HCT116 (cell line): ENCODE measurements around the gene MN1.

Experiments used
- EZH2phosphoT487 ChIP-seq: fragments of 200-600 bp; IDR thresholded peaks from 2 replicates; pipeline ENCODE4 v1.6.1; 2018; ENCODE audit warnings: antibody characterized with exemption, borderline replicate concordance
- JUND ChIP-seq: IDR thresholded peaks from 2 replicates; pipeline ENCODE4 v1.6.1; 2012
- POLR2AphosphoS5 ChIP-seq: IDR thresholded peaks from 2 replicates; pipeline ENCODE4 v1.6.1; 2011; ENCODE audit warnings: mild to moderate bottlenecking, low read depth, low read length, moderate library complexity
- RAD21 ChIP-seq: IDR thresholded peaks from 2 replicates; pipeline ENCODE4 v1.6.1; 2012; ENCODE audit warnings: low read depth, mild to moderate bottlenecking
- TF ChIP-seq, protein P1 (sequence below), 3 experiments: fragments of 200-600 bp in 1 of 3; sonication (generic) in 1 of 3; IDR thresholded peaks in 2 of 3; conservative IDR thresholded peaks in 1 of 3; 2 replicates each; pipeline ENCODE4 v1.5.1; 2012 to 2017; ENCODE audit warnings: low read depth in 2 of 3, low read length in 2 of 3, antibody characterized with exemption in 1 of 3, borderline replicate concordance in 1 of 3, control low read depth in 1 of 3, mild to moderate bottlenecking in 1 of 3, mixed read lengths in 1 of 3, mixed run types in 1 of 3, moderate library complexity in 1 of 3; ENCODE audit not compliant: insufficient read depth in 1 of 3

DNA sequence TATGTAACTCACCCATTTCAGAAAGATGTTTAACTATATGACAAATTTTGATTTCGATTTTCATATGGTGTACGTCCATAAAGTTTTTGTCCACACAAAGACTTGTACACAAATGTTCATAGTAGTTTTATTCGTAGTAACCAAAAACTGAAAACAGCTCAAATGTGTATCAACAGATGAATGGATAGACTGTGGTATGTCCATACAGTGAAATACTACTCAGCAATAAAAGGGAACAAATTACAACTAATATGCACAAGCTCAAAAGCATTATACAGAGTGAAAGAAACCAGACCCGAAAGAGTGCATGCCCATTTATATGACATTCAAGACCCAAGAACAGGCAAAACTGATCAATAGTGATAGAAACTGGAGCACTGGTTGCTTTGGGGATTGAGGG, 64.0 kb downstream of the MN1 start:
- TF ChIP-seq RAD21 (no peak), POLR2AphosphoS5 (no peak), EZH2phosphoT487 (no peak), JUND (no peak)
- TF ChIP-seq, protein P1, sequence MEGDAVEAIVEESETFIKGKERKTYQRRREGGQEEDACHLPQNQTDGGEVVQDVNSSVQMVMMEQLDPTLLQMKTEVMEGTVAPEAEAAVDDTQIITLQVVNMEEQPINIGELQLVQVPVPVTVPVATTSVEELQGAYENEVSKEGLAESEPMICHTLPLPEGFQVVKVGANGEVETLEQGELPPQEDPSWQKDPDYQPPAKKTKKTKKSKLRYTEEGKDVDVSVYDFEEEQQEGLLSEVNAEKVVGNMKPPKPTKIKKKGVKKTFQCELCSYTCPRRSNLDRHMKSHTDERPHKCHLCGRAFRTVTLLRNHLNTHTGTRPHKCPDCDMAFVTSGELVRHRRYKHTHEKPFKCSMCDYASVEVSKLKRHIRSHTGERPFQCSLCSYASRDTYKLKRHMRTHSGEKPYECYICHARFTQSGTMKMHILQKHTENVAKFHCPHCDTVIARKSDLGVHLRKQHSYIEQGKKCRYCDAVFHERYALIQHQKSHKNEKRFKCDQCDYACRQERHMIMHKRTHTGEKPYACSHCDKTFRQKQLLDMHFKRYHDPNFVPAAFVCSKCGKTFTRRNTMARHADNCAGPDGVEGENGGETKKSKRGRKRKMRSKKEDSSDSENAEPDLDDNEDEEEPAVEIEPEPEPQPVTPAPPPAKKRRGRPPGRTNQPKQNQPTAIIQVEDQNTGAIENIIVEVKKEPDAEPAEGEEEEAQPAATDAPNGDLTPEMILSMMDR (IDR thresholded peaks at IDR 0.05 in 2 of 3, conservative IDR thresholded peaks at IDR 0.05 in 1 of 3; ENCODE audit: borderline replicate concordance in 1 of 3, insufficient read depth in 1 of 3, low read depth in 2 of 3, low read length in 2 of 3), result no peak
